H1 (cell line): ENCODE results near the gene CDKL4. TPM values are rescaled to one million over a fixed set of nuclear protein-coding genes. Genes with fewer than 3 reads are reported as not detected.

Source experiments
- EP300 ChIP-seq, 2 experiments: IDR thresholded peaks; 1 replicate in 1 of 2; 2 replicates in 1 of 2; pipeline ENCODE4 v1.6.1; 2011 to 2012; ENCODE audit warnings: low read depth in 2 of 2, low read length in 2 of 2, mild to moderate bottlenecking in 2 of 2, borderline replicate concordance in 1 of 2, inconsistent platforms in 1 of 2, moderate library complexity in 1 of 2
- RBBP5 ChIP-seq: IDR thresholded peaks from 2 replicates; pipeline ENCODE4 v1.7.1; 2012; ENCODE audit warnings: low read depth, mild to moderate bottlenecking, inconsistent platforms, low read length, moderate library complexity, borderline replicate concordance
- SIRT6 ChIP-seq: IDR thresholded peaks from one replicate; pipeline ENCODE4 v1.7.1; 2012; ENCODE audit warnings: low read length, inconsistent platforms
- SP4 ChIP-seq: IDR thresholded peaks from 2 replicates; pipeline ENCODE4 v1.6.1; 2012; ENCODE audit warnings: low read length, inconsistent platforms
- polyA plus RNA-seq, 7 experiments: library from polyadenylated mRNA; depleted of rRNA in 3 of 7; stranded (reverse) in 5 of 7; unstranded in 2 of 7; fragments of >200 nt in 5 of 7; fragments of 200-250 nt in 2 of 7; gene quantifications; 1 replicate in 5 of 7; 2 replicates in 1 of 7; 4 replicates in 1 of 7; pipeline versions ENCODE4 v1.2.1 to v1.2.3, GENCODE V29; 2011 to 2013; ENCODE audit warnings: missing spikeins in 2 of 7, mixed read lengths in 2 of 7
- total RNA-seq: library from RNA; stranded (reverse); fragmentation: NEBNext Ultra II Directional; extraction: Animal tissue kit (Norgen Biotek cat#: 25700); gene quantifications from 2 replicates; pipeline ENCODE4 v1.2.1, GENCODE V29; 2021

The CDKL4 gene
- total and polyA plus RNA-seq, 2 of the 8 experiments (the other 6 are each of a cell fraction or from before 2014, with no cell fraction given), result not detected

- TF ChIP-seq RBBP5, result no peak
- TF ChIP-seq EP300 (IDR thresholded peaks at IDR 0.05; ENCODE audit: borderline replicate concordance in 1 of 2, low read depth in 2 of 2, low read length in 2 of 2), result no peak
- no peak for TF ChIP-seq SP4
- TF ChIP-seq SIRT6, result no peak
Observed at GRCh38 chr2:39146630-39147029, 97.1 kb downstream of the CDKL4 start (continued).
